Neutrophil (primary cell): ENCODE results near the gene GDI2.

Source experiments
- H3K27ac ChIP-seq: fragments of 200-600 bp; sonication (generic); 2 replicates; pipeline ENCODE4 v1.5.1; 2016; ENCODE audit warnings: mild to moderate bottlenecking, moderate library complexity
- H3K27me3 ChIP-seq: fragments of 200-600 bp; sonication (generic); 2 replicates; pipeline ENCODE4 v1.6.0; 2016; ENCODE audit warnings: mild to moderate bottlenecking
- H3K36me3 ChIP-seq: fragments of 200-600 bp; sonication (generic); 2 replicates; pipeline ENCODE4 v1.5.1; 2017
- H3K4me1 ChIP-seq, 2 experiments: fragments of 200-600 bp in 1 of 2; sonication (generic) in 1 of 2; 1 replicate in 1 of 2; 2 replicates in 1 of 2; pipeline versions ENCODE4 v1.5.1 to v1.6.1; 2013 to 2016; ENCODE audit warnings: low read depth in 1 of 2, low read length in 1 of 2, mild to moderate bottlenecking in 1 of 2, moderate library complexity in 1 of 2; ENCODE audit not compliant: control insufficient read depth in 1 of 2, insufficient read depth in 1 of 2
- H3K4me3 ChIP-seq, 2 experiments: fragments of 200-600 bp in 1 of 2; sonication (generic) in 1 of 2; 1 replicate in 1 of 2; 2 replicates in 1 of 2; pipeline ENCODE4 v1.5.1; 2013 to 2016; ENCODE audit warnings: low read depth in 1 of 2, low read length in 1 of 2, mild to moderate bottlenecking in 1 of 2, moderate library complexity in 1 of 2
- H3K9me3 ChIP-seq: fragments of 200-600 bp; sonication (generic); 2 replicates; pipeline ENCODE4 v1.5.1; 2016
- CTCF ChIP-seq: fragments of 200-600 bp; sonication (generic); IDR thresholded peaks from 2 replicates; pipeline ENCODE4 v1.5.1; 2016; ENCODE audit warnings: antibody characterized with exemption

GDI2 gene

GRCh38 chr10:5765617-5766016 is 47.6 kb downstream of the GDI2 start:
- no peaks in the 10 kb centered on the region for H3K27me3 ChIP-seq
- TF ChIP-seq CTCF = no peak
- no peaks in the 10 kb centered on the region for H3K9me3 ChIP-seq
- peaks cover 87% of the 10 kb centered on the region for H3K36me3 ChIP-seq
- no peak overlapping the region for H3K27ac ChIP-seq
- no peaks in the 10 kb centered on the region for H3K4me1 ChIP-seq
- H3K4me3 ChIP-seq = no peak overlapping the region

GRCh38 chr10:5764422-5765297 is 48.6 kb downstream of the GDI2 start:
- no peak overlapping the region for H3K4me3 ChIP-seq

GRCh38 chr10:5762531-5762930 is 50.7 kb downstream of the GDI2 start:
- Histone ChIP-seq H3K36me3 (peaks cover 93% of the 10 kb centered on the region), H3K27ac (no peak overlapping the region), H3K4me3 (no peak overlapping the region), H3K27me3 (no peaks in the 10 kb centered on the region), H3K4me1 (no peaks in the 10 kb centered on the region), H3K9me3 (no peaks in the 10 kb centered on the region)
- no peak for TF ChIP-seq CTCF

More at GRCh38 chr10:5764422-5765297, 48.6 kb downstream of the GDI2 start:
- TF ChIP-seq CTCF = no peak
- peaks cover 87% of the 10 kb centered on the region for H3K36me3 ChIP-seq
- no peaks in the 10 kb centered on the region for H3K27me3 ChIP-seq
- H3K27ac ChIP-seq = no peak overlapping the region
- H3K9me3 ChIP-seq = no peaks in the 10 kb centered on the region
- H3K4me1 ChIP-seq = no peaks in the 10 kb centered on the region

- H3K27ac ChIP-seq = no peak overlapping the region
- H3K4me1 ChIP-seq = no peaks in the 10 kb centered on the region
- no peak for TF ChIP-seq CTCF
- no peak overlapping the region for H3K4me3 ChIP-seq
- H3K9me3 ChIP-seq = no peaks in the 10 kb centered on the region
- H3K36me3 ChIP-seq = peaks cover 92% of the 10 kb centered on the region
- H3K27me3 ChIP-seq = no peaks in the 10 kb centered on the region
Measured at GRCh38 chr10:5761220-5761619, 52.0 kb downstream of the GDI2 start.

- Histone ChIP-seq H3K27ac (no peak overlapping the region), H3K4me1 (no peaks in the 10 kb centered on the region), H3K4me3 (no peak overlapping the region), H3K36me3 (peaks cover 85% of the 10 kb centered on the region), H3K9me3 (no peaks in the 10 kb centered on the region), H3K27me3 (no peaks in the 10 kb centered on the region)
- no peak for TF ChIP-seq CTCF
Measured at GRCh38 chr10:5760515-5760914, 52.7 kb downstream of the GDI2 start.
